Upper lobe of right lung (tissue), 1 donor: ENCODE measurements around the gene TRAF6. TPM values are rescaled to one million over a fixed set of nuclear protein-coding genes. Genes with fewer than 3 reads are reported as not detected.

Experiments used
- ATAC-seq: fragments of 200-7000 bp; cut with Tn5 transposase; one replicate; pipeline ENCODE4 v1.9.1; 2020; ENCODE audit warnings: mild to moderate bottlenecking, moderate library complexity
- DNase-seq: peaks from one replicate; pipeline ENCODE4 v3.0.0-alpha.2; 2020
- H3K27ac ChIP-seq: fragments of 200-600 bp; one replicate; pipeline ENCODE4 v1.8.0; 2022
- H3K27me3 ChIP-seq: fragments of 200-600 bp; one replicate; pipeline ENCODE4 v1.8.0; 2022; ENCODE audit warnings: mild to moderate bottlenecking
- H3K36me3 ChIP-seq: fragments of 200-600 bp; one replicate; pipeline ENCODE4 v1.8.0; 2022
- H3K4me1 ChIP-seq: fragments of 200-600 bp; one replicate; pipeline ENCODE4 v1.8.0; 2022
- H3K4me3 ChIP-seq: fragments of 200-600 bp; one replicate; pipeline ENCODE4 v1.8.0; 2022; ENCODE audit warnings: mild to moderate bottlenecking
- H3K9me3 ChIP-seq: fragments of 200-600 bp; one replicate; pipeline ENCODE4 v1.8.0; 2022
- intact Hi-C: fragments of 100-400 bp; cut with DNase I; formaldehyde crosslinking; loops from one replicate; pipeline ENCODE4 v1.11.0; 2022
- total RNA-seq: library from RNA; stranded (reverse); fragmentation: NEBNext Ultra II Directional; extraction: Animal tissue kit (Norgen Biotek cat#: 25700); gene quantifications from one replicate; pipeline ENCODE4 v1.2.1, GENCODE V29; 2021
- TF ChIP-seq, protein P1 (sequence below): fragments of 200-600 bp; IDR thresholded peaks from one replicate; pipeline ENCODE4 v1.8.0; 2022; ENCODE audit warnings: antibody characterized with exemption
- donor health status: DM: no; HTN: yes; CAD: no; lungs with severe emphysema.

TRAF6 gene
- total RNA-seq, 1 donor from 2014 or later = 13.5 TPM

DNA sequence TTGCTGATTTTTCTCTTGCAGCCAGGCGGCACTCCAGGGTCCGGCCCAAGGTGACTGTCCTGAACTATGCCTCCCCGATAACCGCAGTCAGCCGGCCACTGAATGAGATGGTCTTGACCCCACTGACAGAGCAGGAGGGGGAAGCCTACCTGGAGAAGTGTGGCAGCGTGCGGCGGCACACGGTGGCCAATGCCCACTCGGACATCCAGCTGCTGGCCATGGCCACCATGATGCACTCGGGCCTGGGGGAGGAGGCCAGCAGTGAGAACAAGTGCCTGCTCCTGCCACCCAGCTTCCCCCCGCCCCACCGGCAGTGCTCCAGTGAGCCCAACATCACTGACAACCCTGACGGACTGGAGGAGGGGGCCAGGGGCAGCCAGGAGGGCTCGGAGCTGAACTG, 47.8 kb downstream of the TRAF6 start:
- no peaks in the 10 kb centered on the region for H3K9me3 ChIP-seq
- no peaks in the 10 kb centered on the region for H3K4me1 ChIP-seq
- DNase-seq (no peak), ATAC-seq (no peak)
- H3K27me3 ChIP-seq = no peaks in the 10 kb centered on the region
- intact Hi-C loops = no loop called here
- peaks cover 7% of the 10 kb centered on the region for H3K36me3 ChIP-seq
- H3K27ac ChIP-seq = no peak overlapping the region
- TF ChIP-seq, protein P1, sequence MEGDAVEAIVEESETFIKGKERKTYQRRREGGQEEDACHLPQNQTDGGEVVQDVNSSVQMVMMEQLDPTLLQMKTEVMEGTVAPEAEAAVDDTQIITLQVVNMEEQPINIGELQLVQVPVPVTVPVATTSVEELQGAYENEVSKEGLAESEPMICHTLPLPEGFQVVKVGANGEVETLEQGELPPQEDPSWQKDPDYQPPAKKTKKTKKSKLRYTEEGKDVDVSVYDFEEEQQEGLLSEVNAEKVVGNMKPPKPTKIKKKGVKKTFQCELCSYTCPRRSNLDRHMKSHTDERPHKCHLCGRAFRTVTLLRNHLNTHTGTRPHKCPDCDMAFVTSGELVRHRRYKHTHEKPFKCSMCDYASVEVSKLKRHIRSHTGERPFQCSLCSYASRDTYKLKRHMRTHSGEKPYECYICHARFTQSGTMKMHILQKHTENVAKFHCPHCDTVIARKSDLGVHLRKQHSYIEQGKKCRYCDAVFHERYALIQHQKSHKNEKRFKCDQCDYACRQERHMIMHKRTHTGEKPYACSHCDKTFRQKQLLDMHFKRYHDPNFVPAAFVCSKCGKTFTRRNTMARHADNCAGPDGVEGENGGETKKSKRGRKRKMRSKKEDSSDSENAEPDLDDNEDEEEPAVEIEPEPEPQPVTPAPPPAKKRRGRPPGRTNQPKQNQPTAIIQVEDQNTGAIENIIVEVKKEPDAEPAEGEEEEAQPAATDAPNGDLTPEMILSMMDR = no peak
- no peak overlapping the region for H3K4me3 ChIP-seq

DNA sequence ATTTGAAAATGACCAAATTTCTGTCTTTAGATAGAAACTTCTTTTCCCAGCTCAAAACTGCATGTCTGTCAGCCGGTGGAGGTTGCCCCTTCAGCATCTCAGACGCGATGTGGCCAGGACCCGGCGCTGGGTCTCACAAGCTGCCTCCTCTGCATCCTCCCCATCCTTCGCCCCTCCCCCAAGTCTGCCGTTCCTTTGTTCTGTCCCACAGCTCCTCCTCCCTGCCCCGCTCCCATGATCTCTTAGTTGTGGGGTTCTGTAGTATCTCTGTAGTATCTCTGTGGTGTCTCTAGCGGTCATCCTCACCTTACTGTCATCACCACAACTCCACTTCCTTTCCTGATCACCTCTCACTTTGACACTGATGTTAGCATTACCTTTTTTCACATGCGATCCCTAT, 49.9 kb downstream of the TRAF6 start:
- no peak overlapping the region for H3K27ac ChIP-seq
- intact Hi-C loops = no loop called here
- peaks cover 13% of the 10 kb centered on the region for H3K4me1 ChIP-seq
- DNase-seq = no peak
- TF ChIP-seq, protein P1 = no peak
- no peak overlapping the region for H3K4me3 ChIP-seq
- peaks cover 7% of the 10 kb centered on the region for H3K36me3 ChIP-seq
- no peak for ATAC-seq
- no peaks in the 10 kb centered on the region for H3K9me3 ChIP-seq
- H3K27me3 ChIP-seq = no peaks in the 10 kb centered on the region

DNA sequence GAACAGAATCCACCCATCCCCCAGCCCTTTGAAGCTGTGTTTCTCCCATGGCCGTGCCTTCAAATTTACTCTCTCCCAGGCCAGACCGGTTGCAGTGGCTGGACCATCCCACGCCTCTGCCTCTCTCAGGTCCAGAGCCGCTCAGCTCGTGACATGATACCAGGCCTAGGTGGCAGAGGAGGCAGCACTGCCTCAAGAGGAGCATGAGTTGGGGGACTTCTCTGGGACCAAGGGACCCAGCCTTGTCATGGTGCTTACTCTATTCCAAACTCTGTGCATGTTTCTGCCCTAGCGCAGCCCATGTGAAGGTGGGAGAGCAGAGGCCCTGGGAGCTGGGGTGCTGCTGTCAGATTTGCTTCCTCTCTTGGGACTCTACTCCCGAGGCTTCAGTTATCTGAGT, 51.0 kb downstream of the TRAF6 start:
- intact Hi-C loops = no loop called here

DNA sequence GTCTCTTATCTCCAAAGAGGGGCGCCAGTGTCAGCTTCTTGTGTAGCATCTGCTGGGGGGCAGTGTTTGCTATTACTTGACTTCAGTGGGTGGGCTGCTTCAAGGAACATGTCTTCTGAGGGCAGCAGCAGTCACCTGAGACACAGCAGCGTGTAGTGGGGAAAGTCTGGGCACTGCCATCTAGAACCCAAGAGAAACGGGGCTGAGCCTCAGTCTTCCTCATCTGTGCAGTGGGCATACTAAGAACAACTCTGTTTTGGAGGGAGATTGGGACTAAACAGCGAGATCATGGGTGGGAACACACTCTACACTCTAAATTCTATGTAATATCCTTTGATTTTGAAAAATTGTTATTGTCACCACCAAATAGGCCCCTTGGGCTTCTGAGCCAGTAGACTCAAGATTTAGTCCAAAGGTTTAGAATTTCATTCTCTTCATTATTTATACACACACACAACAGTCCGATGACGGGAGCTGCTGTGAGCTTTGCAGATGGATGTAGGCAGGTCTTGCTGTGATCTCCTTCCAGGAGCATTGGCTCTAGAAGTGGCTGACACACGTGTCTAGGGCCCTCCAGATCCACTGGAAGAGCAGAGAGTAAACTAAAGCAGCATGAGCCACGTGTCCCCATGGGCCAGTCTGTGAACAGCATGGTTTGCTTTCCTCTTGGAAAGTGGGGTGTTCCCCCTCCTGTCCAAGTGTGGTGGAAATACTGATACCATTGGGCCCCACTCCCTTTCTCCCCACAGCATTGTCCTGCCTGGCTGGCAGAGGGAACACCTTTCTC, 51.8 kb downstream of the TRAF6 start:
- ATAC-seq (peak; percentile 83), DNase-seq (no peak)
- Histone ChIP-seq H3K4me1 (peaks cover 20% of the 10 kb centered on the region), H3K9me3 (no peaks in the 10 kb centered on the region), H3K4me3 (no peak overlapping the region), H3K36me3 (peaks cover 7% of the 10 kb centered on the region), H3K27ac (no peak overlapping the region), H3K27me3 (no peaks in the 10 kb centered on the region)
- intact Hi-C loops = no loop called here
- TF ChIP-seq, protein P1 = no peak

More for the DNA sequence above, 51.0 kb downstream of the TRAF6 start:
- H3K27me3 ChIP-seq = no peaks in the 10 kb centered on the region
- H3K9me3 ChIP-seq = no peaks in the 10 kb centered on the region
- ATAC-seq = no peak
- no peak for DNase-seq
- H3K27ac ChIP-seq = no peak overlapping the region
- no peak overlapping the region for H3K4me3 ChIP-seq
- H3K36me3 ChIP-seq = peaks cover 7% of the 10 kb centered on the region
- TF ChIP-seq, protein P1 = no peak
- H3K4me1 ChIP-seq = peaks cover 17% of the 10 kb centered on the region

DNA sequence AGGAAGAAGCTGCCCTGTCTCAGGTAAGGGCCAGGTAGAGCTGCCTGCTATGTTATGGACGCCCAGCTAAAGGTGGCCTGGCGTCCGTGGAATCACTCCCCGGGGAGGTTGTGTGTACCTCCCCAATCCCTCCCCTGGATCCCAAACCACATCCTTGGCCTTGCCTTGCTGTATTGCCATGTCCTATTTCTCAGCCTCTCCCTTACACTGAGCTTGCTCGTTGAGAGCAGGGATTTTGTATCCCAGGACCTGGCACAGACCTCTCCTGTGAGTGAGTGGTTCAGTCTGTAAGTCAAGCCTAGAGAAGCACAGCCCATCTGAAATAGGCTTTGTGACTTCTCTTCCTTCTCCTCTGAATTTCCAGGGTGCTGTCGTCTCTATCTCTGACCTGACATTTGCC, 53.9 kb downstream of the TRAF6 start:
- H3K27me3 ChIP-seq = no peaks in the 10 kb centered on the region
- H3K27ac ChIP-seq = peak overlapping the region; percentile 76
- no peak overlapping the region for H3K4me3 ChIP-seq
- intact Hi-C loops = no loop called here
- no peak for ATAC-seq
- peaks cover 5% of the 10 kb centered on the region for H3K36me3 ChIP-seq
- TF ChIP-seq, protein P1 = no peak
- H3K4me1 ChIP-seq = peaks cover 24% of the 10 kb centered on the region
- no peak for DNase-seq
- no peaks in the 10 kb centered on the region for H3K9me3 ChIP-seq
